Stimulated activated CD8-positive, alpha-beta memory T cell treated with anti-CD3 and anti-CD28 coated beads, Interleukin-15, amount 100 ng/mL, for 48 hours (primary cell): ENCODE results near the gene ABITRAM.
A peak's percentile ranks its signal among the peaks of the same experiment; 100 is the strongest.
"Not testable (repeated sequence)": the region's sequence is repeated elsewhere in the genome, so short reads cannot be mapped to it uniquely, and the experiment has no call there.

Source experiments
- DNase-seq, 2 donors: peaks; one replicate each; pipeline ENCODE4 v3.0.0-alpha.2; 2020; ENCODE audit warnings: low read depth in 2 of 2

ABITRAM gene

GRCh38 chr9:108934323-108934893, at the start of gene ABITRAM:
ABITRAM (plus strand) TSS chr9:108934400; CDS start chr9:108934487, 87 bp downstream.
- DNase-seq: peak; percentile 68 to 71

- DNase-seq: no peak
Observed at GRCh38 chr9:108884701-108885100, 49.5 kb upstream of the ABITRAM start.

GRCh38 chr9:108885643-108886348, 48.4 kb upstream of the ABITRAM start:
- DNase-seq: peak; percentile 50 to 62

DNA sequence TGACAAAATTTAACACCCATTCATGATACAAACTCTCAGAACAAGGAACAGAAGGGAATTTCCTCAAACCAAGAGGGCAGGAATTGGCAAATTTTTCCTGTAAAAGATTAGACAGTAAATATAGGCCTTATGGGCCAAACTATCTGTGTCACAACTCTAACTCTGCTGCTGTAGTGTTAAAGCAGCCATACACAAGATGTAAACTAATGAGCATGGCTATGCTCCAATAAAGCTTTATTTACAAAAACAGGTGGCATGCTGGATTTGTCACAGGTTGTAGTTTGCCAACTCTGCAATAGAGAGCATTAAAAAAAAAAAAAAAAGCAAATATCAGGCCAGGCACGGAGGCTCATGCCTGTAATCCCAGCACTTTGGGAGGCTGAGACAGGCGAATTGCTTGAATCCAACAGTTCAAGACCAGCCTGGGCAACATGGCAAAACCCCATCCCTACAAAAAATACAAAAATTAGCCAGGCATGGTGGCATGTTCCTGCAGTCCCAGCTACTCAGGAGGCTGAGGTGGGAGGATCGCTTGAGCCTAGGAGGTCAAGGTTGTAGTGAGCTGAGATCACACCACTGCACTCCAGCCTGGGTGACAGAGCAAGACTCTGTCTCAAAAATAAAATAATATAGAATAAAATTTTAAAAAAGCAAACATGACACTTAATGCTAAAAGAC, 47.5 kb upstream of the ABITRAM start:
- DNase-seq: not testable (repeated sequence)

DNA sequence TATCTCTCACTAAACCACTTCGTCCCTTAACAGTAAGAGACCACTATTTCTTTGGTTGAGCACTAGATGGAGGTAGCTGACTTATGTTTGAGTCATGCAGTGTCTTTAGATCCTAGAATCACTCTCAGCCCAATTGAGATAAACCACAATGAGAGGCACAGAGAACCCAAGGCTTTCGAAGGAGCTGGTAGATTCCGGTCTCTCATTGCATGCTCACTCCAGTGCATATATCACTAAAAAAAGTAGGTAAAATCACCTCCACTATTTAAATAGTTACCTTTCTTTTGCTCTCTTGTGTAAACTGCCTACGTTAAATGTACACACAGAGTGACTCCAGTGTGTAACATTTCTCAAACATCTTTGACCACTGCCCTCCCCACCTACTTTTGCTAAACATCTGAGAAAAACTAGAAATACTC, 44.5 kb upstream of the ABITRAM start:
- DNase-seq: no peak

- DNase-seq: no peak
Observed at GRCh38 chr9:108894225-108894997, 39.8 kb upstream of the ABITRAM start.

GRCh38 chr9:108897324-108898096, 36.7 kb upstream of the ABITRAM start:
- DNase-seq: no peak

DNA sequence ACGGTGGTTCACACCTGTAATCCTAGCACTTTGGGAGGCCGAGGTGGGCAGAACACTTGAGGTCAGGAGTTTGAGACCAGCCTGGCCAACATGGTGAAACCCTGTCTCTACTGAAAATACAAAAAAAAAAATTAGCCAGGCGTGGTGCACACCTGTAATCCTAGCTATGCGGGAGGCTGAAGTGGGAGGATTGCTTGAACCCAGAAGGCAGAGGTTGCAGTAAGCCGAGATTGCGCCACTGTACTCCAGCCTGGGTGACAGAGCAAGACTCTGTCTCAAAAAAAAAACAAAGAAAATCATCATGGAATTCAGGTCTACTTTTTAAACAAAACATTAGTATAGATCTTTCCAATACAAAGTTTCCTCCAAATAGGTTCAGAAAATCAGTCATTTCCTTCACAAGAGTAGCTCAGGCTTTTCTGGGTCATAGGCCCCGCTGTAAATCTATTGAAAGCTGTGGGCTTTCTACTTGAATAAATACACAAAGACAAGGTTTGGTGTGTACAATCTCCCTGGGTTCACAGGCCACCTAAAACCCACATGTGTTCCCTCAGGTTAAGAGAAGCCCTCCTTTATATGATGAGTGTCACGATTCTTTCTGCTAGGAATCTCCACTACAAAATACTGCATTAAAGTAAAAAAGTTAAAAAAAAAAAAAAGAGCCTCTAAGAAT, 35.0 kb upstream of the ABITRAM start:
- not testable (repeated sequence) for DNase-seq

GRCh38 chr9:108900176-108900575, 34.0 kb upstream of the ABITRAM start:
- no peak for DNase-seq

DNA sequence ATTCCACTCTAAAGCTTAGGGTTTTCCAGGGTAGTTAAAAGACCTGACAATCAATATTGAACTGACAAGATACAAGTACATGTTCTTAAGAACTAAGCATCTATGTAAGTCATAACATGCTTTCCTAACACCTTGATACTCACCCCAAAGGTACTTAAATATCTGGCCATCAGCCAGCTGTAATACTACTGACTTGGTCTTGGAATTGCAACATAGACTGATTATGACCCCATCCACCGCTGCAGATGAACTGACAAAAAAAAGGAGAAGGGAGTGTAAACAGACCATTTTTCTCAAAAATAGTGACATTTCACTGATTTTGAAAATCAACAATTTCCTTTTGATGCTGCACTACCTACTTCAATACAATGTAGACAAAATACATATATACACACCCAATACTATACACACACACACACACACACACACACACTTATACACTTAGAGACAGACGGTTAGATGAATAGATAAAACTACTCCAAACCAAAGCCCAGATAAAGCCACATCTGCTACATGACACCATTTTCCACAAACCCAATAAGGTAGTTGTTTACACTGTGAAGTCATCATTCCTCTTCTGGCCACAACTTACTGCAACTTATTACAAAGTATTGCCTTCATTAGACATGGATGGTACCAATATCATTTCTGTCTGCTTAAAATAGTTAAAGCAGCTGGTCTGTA, 30.6 kb upstream of the ABITRAM start:
- DNase-seq: no peak

- DNase-seq: no peak
Observed at GRCh38 chr9:108904161-108904560, 30.0 kb upstream of the ABITRAM start.

GRCh38 chr9:108905494-108905893, 28.7 kb upstream of the ABITRAM start:
- DNase-seq: no peak

DNA sequence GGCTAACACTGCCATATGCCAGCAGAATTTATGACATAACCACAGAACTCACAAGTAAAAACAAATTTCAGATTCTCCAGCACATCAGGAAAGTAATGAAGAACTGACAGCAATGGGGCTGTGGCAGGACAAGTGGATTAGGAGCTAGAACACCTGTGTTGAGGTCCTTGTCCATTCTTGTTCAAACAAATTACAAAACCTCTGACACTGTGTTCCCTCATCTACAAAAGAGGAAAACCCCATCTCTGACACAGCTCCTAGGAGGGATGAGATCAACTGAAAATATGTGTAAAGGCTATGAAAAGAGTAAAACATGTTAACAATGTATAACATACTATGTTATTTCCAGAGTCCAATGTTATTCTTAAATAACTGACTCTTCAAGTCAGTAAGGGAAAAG, 23.8 kb upstream of the ABITRAM start:
- DNase-seq: no peak

GRCh38 chr9:108910914-108911313, 23.3 kb upstream of the ABITRAM start:
- DNase-seq: no peak

- DNase-seq: no peak
Observed at GRCh38 chr9:108911820-108912219, 22.4 kb upstream of the ABITRAM start.

DNA sequence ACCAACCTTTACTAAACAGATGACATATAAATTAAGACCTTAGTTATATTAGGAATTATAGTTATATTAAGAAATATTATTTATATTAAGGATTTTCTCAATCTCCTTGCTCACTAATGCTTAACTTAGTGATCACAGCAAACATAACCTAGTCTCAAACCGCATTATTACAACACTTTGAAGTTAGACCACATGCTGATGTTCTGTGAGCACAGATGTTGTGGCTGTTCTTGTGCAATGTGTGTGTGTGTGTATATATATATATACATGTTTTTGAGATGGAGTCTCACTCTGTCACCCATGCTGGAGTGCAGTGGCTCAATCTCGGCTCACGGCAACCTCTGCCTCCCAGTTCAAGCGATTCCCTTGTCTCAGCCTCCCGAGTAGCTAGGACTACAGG, 20.8 kb upstream of the ABITRAM start:
- no peak for DNase-seq

DNA sequence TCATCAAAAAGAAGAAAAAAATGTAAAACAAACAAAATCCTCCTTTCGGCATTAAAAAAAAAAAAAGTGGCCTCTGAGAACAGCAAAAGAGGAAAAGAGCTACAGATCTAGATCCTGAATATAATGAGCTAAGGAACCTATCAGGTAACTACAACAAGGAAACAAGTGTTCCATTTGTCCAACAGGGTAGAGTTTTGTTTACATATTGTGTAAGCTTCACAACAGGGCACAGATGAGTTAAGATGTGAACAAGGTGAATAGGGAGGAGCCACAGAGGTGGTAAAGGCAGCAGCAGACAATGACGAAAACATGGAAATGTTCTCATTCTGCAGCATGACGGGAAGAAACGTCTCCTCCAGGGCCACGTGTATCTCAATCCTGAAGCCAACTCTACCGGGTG, 14.7 kb upstream of the ABITRAM start:
- no peak for DNase-seq

GRCh38 chr9:108920401-108920800, 13.8 kb upstream of the ABITRAM start:
- not testable (repeated sequence) for DNase-seq

- no peak for DNase-seq
Observed at GRCh38 chr9:108921200-108921599, 13.0 kb upstream of the ABITRAM start.

GRCh38 chr9:108924466-108924865, 9.7 kb upstream of the ABITRAM start:
- no peak for DNase-seq
